SK-N-SH treated with all-trans-retinoic acid at 6 μM for 48 hours (cell line): ENCODE data around the gene PEX13.

Experiments
- ATAC-seq: fragments of 200-7000 bp; cut with Tn5 transposase; 3 replicates; pipeline ENCODE4 v1.9.1; 2020; ENCODE audit warnings: mild to moderate bottlenecking, moderate library complexity
- ARNTL ChIP-seq: fragments of 450-650 bp; formaldehyde crosslinking; IDR thresholded peaks from 2 replicates; pipeline ENCODE4 v1.5.0; 2020; ENCODE audit warnings: low read depth, mild to moderate bottlenecking, moderate library complexity, borderline replicate concordance
- BACH2 ChIP-seq: fragments of 250-450 bp; sonication (Bioruptor Pico); IDR thresholded peaks from 2 replicates; pipeline ENCODE4 v1.9.0; 2021; ENCODE audit warnings: mild to moderate bottlenecking, borderline replicate concordance
- CREB5 ChIP-seq: fragments of 250-450 bp; sonication (Bioruptor Pico); IDR thresholded peaks from 2 replicates; pipeline ENCODE4 v1.5.1; 2020; ENCODE audit warnings: low read depth, mild to moderate bottlenecking, moderate library complexity
- CSDC2 ChIP-seq: fragments of 250-450 bp; sonication (Bioruptor Pico); IDR thresholded peaks from 2 replicates; pipeline ENCODE4 v1.5.0; 2020; ENCODE audit warnings: mild to moderate bottlenecking, moderate library complexity
- CSRNP3 ChIP-seq: fragments of 250-450 bp; sonication (Bioruptor Pico); IDR thresholded peaks from 2 replicates; pipeline ENCODE4 v1.5.1; 2021; ENCODE audit warnings: mild to moderate bottlenecking, moderate library complexity
- ESRRG ChIP-seq: fragments of 250-450 bp; sonication (Bioruptor Pico); IDR thresholded peaks from 2 replicates; pipeline ENCODE4 v1.6.1; 2021; ENCODE audit warnings: mild to moderate bottlenecking
- GLIS3 ChIP-seq: fragments of 250-450 bp; sonication (Bioruptor Pico); IDR thresholded peaks from 2 replicates; pipeline ENCODE4 v1.5.0; 2020; ENCODE audit warnings: mild to moderate bottlenecking, moderate library complexity
- ISL1 ChIP-seq: fragments of 250-450 bp; sonication (Bioruptor Pico); IDR thresholded peaks from 2 replicates; pipeline ENCODE4 v2.1.2; 2022; ENCODE audit warnings: mild to moderate bottlenecking, moderate library complexity
- OSR1 ChIP-seq: fragments of 250-450 bp; sonication (Bioruptor Pico); IDR thresholded peaks from 2 replicates; pipeline ENCODE4 v1.8.0; 2022; ENCODE audit warnings: moderate library complexity, mild to moderate bottlenecking, inconsistent platforms
- PATZ1 ChIP-seq: fragments of 250-450 bp; sonication (Bioruptor Pico); IDR thresholded peaks from 2 replicates; pipeline ENCODE4 v1.8.0; 2020; ENCODE audit warnings: mild to moderate bottlenecking, moderate library complexity, borderline replicate concordance
- POU6F1 ChIP-seq: fragments of 250-450 bp; sonication (Bioruptor Pico); IDR thresholded peaks from 2 replicates; pipeline ENCODE4 v1.8.0; 2021; ENCODE audit warnings: low read depth, mild to moderate bottlenecking, moderate library complexity, borderline replicate concordance
- PPARA ChIP-seq: fragments of 250-450 bp; sonication (Bioruptor Pico); IDR thresholded peaks from 2 replicates; pipeline ENCODE4 v1.5.0; 2020; ENCODE audit warnings: mild to moderate bottlenecking, borderline replicate concordance
- RARB ChIP-seq: fragments of 250-450 bp; sonication (Bioruptor Pico); IDR thresholded peaks from 2 replicates; pipeline ENCODE4 v1.8.0; 2021; ENCODE audit warnings: mild to moderate bottlenecking, moderate library complexity
- SNAI2 ChIP-seq: fragments of 250-450 bp; sonication (Bioruptor Pico); IDR thresholded peaks from 2 replicates; pipeline ENCODE4 v1.5.0; 2020; ENCODE audit warnings: mild to moderate bottlenecking, moderate library complexity
- TCF4 ChIP-seq: fragments of 250-450 bp; sonication (Bioruptor Pico); IDR thresholded peaks from 2 replicates; pipeline ENCODE4 v1.8.0; 2021; ENCODE audit warnings: mild to moderate bottlenecking, moderate library complexity, borderline replicate concordance
- TOX ChIP-seq: fragments of 250-450 bp; sonication (Bioruptor Pico); IDR thresholded peaks from 2 replicates; pipeline ENCODE4 v1.8.0; 2021; ENCODE audit warnings: mild to moderate bottlenecking, moderate library complexity, borderline replicate concordance
- TSHZ2 ChIP-seq: fragments of 250-450 bp; sonication (Bioruptor Pico); IDR thresholded peaks from 2 replicates; pipeline ENCODE4 v1.5.0; 2020; ENCODE audit warnings: mild to moderate bottlenecking, moderate library complexity
- ZFP3 ChIP-seq: fragments of 250-450 bp; sonication (Bioruptor Pico); IDR thresholded peaks from 2 replicates; pipeline ENCODE4 v1.5.0; 2020; ENCODE audit warnings: mild to moderate bottlenecking, moderate library complexity
- ZFP30 ChIP-seq: fragments of 450-650 bp; formaldehyde crosslinking; IDR thresholded peaks from 2 replicates; pipeline ENCODE4 v1.5.0; 2022; ENCODE audit warnings: mild to moderate bottlenecking, moderate library complexity
- ZNF565 ChIP-seq: fragments of 450-650 bp; formaldehyde crosslinking; conservative IDR thresholded peaks from 2 replicates; pipeline ENCODE4 v1.5.0; 2020; ENCODE audit warnings: low read depth, mild to moderate bottlenecking, moderate library complexity
- ZNF70 ChIP-seq: fragments of 450-650 bp; formaldehyde crosslinking; IDR thresholded peaks from 2 replicates; pipeline ENCODE4 v1.5.0; 2020; ENCODE audit warnings: mild to moderate bottlenecking, moderate library complexity
- ZNF8 ChIP-seq: fragments of 450-650 bp; formaldehyde crosslinking; IDR thresholded peaks from 2 replicates; pipeline ENCODE4 v1.5.0; 2020; ENCODE audit warnings: mild to moderate bottlenecking, moderate library complexity

The PEX13 gene

GRCh38 chr2:60984720-60985119 is 32.8 kb upstream of the PEX13 start:
- no peak for ATAC-seq
- no peak for TF ChIP-seq TOX (CRISPR knock-in tag)
- TF ChIP-seq RARB = no peak
- no peak for TF ChIP-seq CSRNP3 (CRISPR knock-in tag)
- TF ChIP-seq ZNF565 (CRISPR knock-in tag) = no peak
- no peak for TF ChIP-seq ZNF70
- TF ChIP-seq ZFP30 (CRISPR knock-in tag) = no peak
- TF ChIP-seq GLIS3 (CRISPR knock-in tag) = no peak
- no peak for TF ChIP-seq TCF4 (CRISPR knock-in tag)
- no peak for TF ChIP-seq ZFP3
- no peak for TF ChIP-seq PATZ1 (CRISPR knock-in tag)
- TF ChIP-seq CREB5 (CRISPR knock-in tag) = no peak
- TF ChIP-seq TSHZ2 (CRISPR knock-in tag) = no peak
- TF ChIP-seq ARNTL (CRISPR knock-in tag) = no peak
- TF ChIP-seq ESRRG (CRISPR knock-in tag) = no peak
- no peak for TF ChIP-seq OSR1 (CRISPR knock-in tag)
- TF ChIP-seq ISL1 (CRISPR knock-in tag) = no peak
- TF ChIP-seq PPARA (CRISPR knock-in tag) = no peak
- TF ChIP-seq ZNF8 (CRISPR knock-in tag) = no peak

- no peak for ATAC-seq
Observed at GRCh38 chr2:60987041-60987440, 30.5 kb upstream of the PEX13 start.

More at GRCh38 chr2:60987041-60987440, 30.5 kb upstream of the PEX13 start:
- TF ChIP-seq ISL1 (CRISPR knock-in tag) (no peak), OSR1 (CRISPR knock-in tag) (no peak), GLIS3 (CRISPR knock-in tag) (no peak), SNAI2 (no peak), PATZ1 (CRISPR knock-in tag) (no peak), ZFP3 (no peak), CSRNP3 (CRISPR knock-in tag) (no peak), ZNF8 (CRISPR knock-in tag) (no peak), ZNF70 (no peak), ESRRG (CRISPR knock-in tag) (no peak), TOX (CRISPR knock-in tag) (no peak), CSDC2 (CRISPR knock-in tag) (no peak), PPARA (CRISPR knock-in tag) (no peak), POU6F1 (CRISPR knock-in tag) (no peak), ZNF565 (CRISPR knock-in tag) (no peak), BACH2 (CRISPR knock-in tag) (no peak)
